ENCODE data around the gene ITFG2.
"Not testable (repeated sequence)": the region's sequence is repeated elsewhere in the genome, so short reads cannot be mapped to it uniquely, and the experiment has no call there.

ITFG2 gene

DNA sequence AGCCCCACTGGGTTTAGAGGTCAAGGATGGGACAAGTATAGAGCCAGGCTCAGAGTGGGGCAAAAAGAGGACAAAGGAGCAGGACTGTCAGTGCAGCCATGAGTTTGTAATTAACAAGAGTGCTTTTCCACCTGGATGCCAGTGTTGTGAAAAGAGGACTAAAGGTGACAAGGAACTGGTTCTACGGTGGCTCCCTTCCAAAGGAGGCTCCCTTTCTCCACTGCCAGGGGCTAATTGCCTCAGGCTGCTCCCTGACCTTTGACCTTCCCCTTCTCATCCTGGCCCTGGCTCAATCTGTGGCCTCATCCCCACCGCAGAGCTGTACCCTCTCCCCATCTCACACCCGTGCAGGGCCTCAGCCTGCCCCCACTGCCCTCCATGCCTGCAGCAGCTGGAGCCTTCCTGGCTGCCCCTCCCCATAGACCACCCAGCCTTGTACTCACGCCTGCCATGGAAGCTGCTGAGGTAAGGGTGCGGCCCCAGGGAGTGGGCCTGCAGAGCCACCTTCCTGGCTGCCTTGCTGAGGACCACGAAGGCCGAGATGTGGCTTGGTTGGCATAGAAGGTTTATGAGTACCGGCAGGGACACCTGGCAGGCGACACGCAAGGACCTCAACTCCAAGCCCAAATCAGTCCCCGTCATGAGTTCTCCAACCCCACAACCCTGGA lies 42.5 kb upstream of the ITFG2 start:
- no peak for DNase-seq
- TF ChIP-seq CTCF (IDR thresholded peaks at IDR 0.05) = no peak
- Histone ChIP-seq H3K4me3 (no peak overlapping the region), H3K27ac (no peak overlapping the region), H3K36me3 (no peaks in the 10 kb centered on the region), H3K4me1 (no peaks in the 10 kb centered on the region), H3K27me3 (no peaks in the 10 kb centered on the region), H3K9me3 (no peaks in the 10 kb centered on the region)
- intact Hi-C loops (cut with DNase I; ENCODE audit: low total_unique reads) = loop anchor here (10.0 kb wide), 1 partner anchor 85 kb away; no protein-coding TSS in a partner anchor

- H3K36me3 ChIP-seq, H3K9me3 ChIP-seq, H3K27me3 ChIP-seq, DNase-seq, H3K4me3 ChIP-seq, H3K4me1 ChIP-seq, H3K27ac ChIP-seq: not testable (repeated sequence)
- intact Hi-C loops (cut with DNase I; ENCODE audit: low total_unique reads) = loop anchor here (10.0 kb wide), 1 partner anchor 86 kb away; no protein-coding TSS in a partner anchor
Observed at GRCh38 chr12:2770544-2770943, 41.9 kb upstream of the ITFG2 start.

GRCh38 chr12:2772370-2772769 lies 40.1 kb upstream of the ITFG2 start:
- Histone ChIP-seq H3K4me1 (no peaks in the 10 kb centered on the region), H3K27ac (no peak overlapping the region), H3K36me3 (no peaks in the 10 kb centered on the region), H3K9me3 (no peaks in the 10 kb centered on the region), H3K27me3 (peaks cover 0 to 6% of the 10 kb centered on the region in 2 donors), H3K4me3 (no peak overlapping the region)
- TF ChIP-seq CTCF (IDR thresholded peaks at IDR 0.05) = no peak
- intact Hi-C loops (cut with DNase I; ENCODE audit: low total_unique reads) = loop anchor here (10.0 kb wide), 1 partner anchor 88 kb away; no protein-coding TSS in a partner anchor
- no peak for DNase-seq

GRCh38 chr12:2773199-2773875 lies 39.1 kb upstream of the ITFG2 start:
- H3K27me3 ChIP-seq = peaks cover 0 to 6% of the 10 kb centered on the region in 2 donors
- intact Hi-C loops (cut with DNase I; ENCODE audit: low total_unique reads) = loop anchor here (10.0 kb wide), 1 partner anchor 89 kb away; no protein-coding TSS in a partner anchor
- no peak for DNase-seq
- H3K4me3 ChIP-seq = no peak overlapping the region
- H3K36me3 ChIP-seq = no peaks in the 10 kb centered on the region
- no peaks in the 10 kb centered on the region for H3K9me3 ChIP-seq
- no peak for TF ChIP-seq CTCF (IDR thresholded peaks at IDR 0.05)
- no peaks in the 10 kb centered on the region for H3K4me1 ChIP-seq
- H3K27ac ChIP-seq = no peak overlapping the region

DNA sequence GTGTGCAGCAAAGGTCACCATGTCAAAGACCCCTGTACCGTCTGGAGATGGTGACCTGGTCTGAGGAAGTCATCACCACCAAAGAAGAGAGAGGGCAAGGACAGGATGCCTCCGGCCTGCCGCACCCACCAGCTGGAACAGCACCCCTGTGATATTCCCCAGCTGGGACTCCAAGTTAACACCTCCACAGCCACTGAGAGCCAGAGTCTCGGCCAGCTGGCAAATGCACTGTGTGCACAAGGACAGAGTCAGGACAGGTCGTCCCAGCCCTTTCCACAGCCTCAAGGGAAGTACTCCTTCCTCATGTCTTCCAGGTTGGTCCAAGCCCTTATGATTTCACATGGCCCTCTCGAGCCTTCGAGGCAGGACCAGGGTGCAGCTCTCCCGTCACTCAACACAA lies 37.0 kb upstream of the ITFG2 start:
- intact Hi-C loops (cut with DNase I; ENCODE audit: low total_unique reads) = loop anchor here (10.0 kb wide), 1 partner anchor 91 kb away; no protein-coding TSS in a partner anchor
- H3K36me3 ChIP-seq = no peaks in the 10 kb centered on the region
- H3K27ac ChIP-seq = no peak overlapping the region
- DNase-seq = no peak
- no peaks in the 10 kb centered on the region for H3K9me3 ChIP-seq
- no peak overlapping the region for H3K4me3 ChIP-seq
- peaks cover 0 to 6% of the 10 kb centered on the region in 2 donors for H3K27me3 ChIP-seq
- no peaks in the 10 kb centered on the region for H3K4me1 ChIP-seq
- no peak for TF ChIP-seq CTCF (IDR thresholded peaks at IDR 0.05)

GRCh38 chr12:2776129-2776806 lies 36.2 kb upstream of the ITFG2 start:
- Histone ChIP-seq H3K4me1 (no peaks in the 10 kb centered on the region), H3K36me3 (no peaks in the 10 kb centered on the region), H3K27ac (no peak overlapping the region), H3K9me3 (no peaks in the 10 kb centered on the region), H3K4me3 (no peak overlapping the region), H3K27me3 (peaks cover 0 to 6% of the 10 kb centered on the region in 2 donors)
- DNase-seq = no peak
- intact Hi-C loops (cut with DNase I; ENCODE audit: low total_unique reads) = loop anchor here (10.0 kb wide), 1 partner anchor 91 kb away; no protein-coding TSS in a partner anchor
- no peak for TF ChIP-seq CTCF (IDR thresholded peaks at IDR 0.05)
